Neuronal stem cell (in vitro differentiated cells): ENCODE results near the gene SLC35G2.
"Not testable (repeated sequence)": the region's sequence is repeated elsewhere in the genome, so short reads cannot be mapped to it uniquely, and the experiment has no call there.

Experiments
- DNase-seq: peaks from one replicate; pipeline ENCODE4 v3.0.0-alpha.2; 2013; ENCODE audit warnings: low spot score
- H2AFZ ChIP-seq: one replicate; pipeline ENCODE4 v1.6.1; 2013; ENCODE audit warnings: mild to moderate bottlenecking, low read length, inconsistent platforms
- H2AK5ac ChIP-seq: 2 replicates; pipeline ENCODE4 v1.6.1; 2013; ENCODE audit warnings: low read depth, mild to moderate bottlenecking, inconsistent platforms, low read length, moderate library complexity, mixed read lengths
- H2BK120ac ChIP-seq: 2 replicates; pipeline ENCODE4 v1.6.1; 2013; ENCODE audit warnings: low read depth, mild to moderate bottlenecking, inconsistent platforms, low read length, moderate library complexity, mixed read lengths
- H2BK12ac ChIP-seq: one replicate; pipeline ENCODE4 v1.6.1; 2013; ENCODE audit warnings: low read length, inconsistent platforms
- H2BK15ac ChIP-seq: 2 replicates; pipeline ENCODE4 v1.6.1; 2013; ENCODE audit warnings: mild to moderate bottlenecking, low read length, inconsistent platforms, mixed read lengths
- H2BK5ac ChIP-seq: one replicate; pipeline ENCODE4 v1.6.1; 2013; ENCODE audit warnings: inconsistent platforms, mild to moderate bottlenecking, low read length, moderate library complexity
- H3K14ac ChIP-seq: one replicate; pipeline ENCODE4 v1.6.1; 2013; ENCODE audit warnings: low read length, inconsistent platforms
- H3K18ac ChIP-seq: 2 replicates; pipeline ENCODE4 v1.6.1; 2013; ENCODE audit warnings: low read length, inconsistent platforms
- H3K23ac ChIP-seq: 2 replicates; pipeline ENCODE4 v1.6.1; 2013; ENCODE audit warnings: low read depth, mild to moderate bottlenecking, mixed read lengths, low read length, inconsistent platforms; ENCODE audit not compliant: poor library complexity
- H3K27ac ChIP-seq: replicated peaks from 3 replicates; pipeline ENCODE4 v1.5.1; 2013; ENCODE audit warnings: low read length, inconsistent platforms
- H3K27me3 ChIP-seq, 3 experiments: 2 replicates each; pipeline ENCODE4 v1.6.1; 2013; ENCODE audit warnings: low read length in 3 of 3, mild to moderate bottlenecking in 2 of 3, inconsistent platforms in 1 of 3, low read depth in 1 of 3, mixed read lengths in 1 of 3, moderate library complexity in 1 of 3; ENCODE audit not compliant: control insufficient read depth in 3 of 3, insufficient read depth in 3 of 3
- H3K36me3 ChIP-seq, 2 donors: replicated peaks in 1 of 2; 2 replicates each; pipeline ENCODE4 v1.6.1; 2013; ENCODE audit warnings: low read length in 2 of 2; ENCODE audit not compliant: control insufficient read depth in 2 of 2, insufficient read depth in 2 of 2
- H3K4ac ChIP-seq: 2 replicates; pipeline ENCODE4 v1.6.1; 2013; ENCODE audit warnings: inconsistent platforms, mild to moderate bottlenecking, low read length, moderate library complexity
- H3K4me1 ChIP-seq, 2 donors: 1 replicate in 1 of 2; 2 replicates in 1 of 2; pipeline ENCODE4 v1.6.1; 2013; ENCODE audit warnings: low read length in 2 of 2, low read depth in 1 of 2; ENCODE audit not compliant: control insufficient read depth in 2 of 2, insufficient read depth in 1 of 2
- H3K4me2 ChIP-seq: one replicate; pipeline ENCODE4 v1.6.1; 2013; ENCODE audit warnings: mild to moderate bottlenecking, low read length, inconsistent platforms; ENCODE audit not compliant: insufficient read depth, poor library complexity, severe bottlenecking
- H3K4me3 ChIP-seq, 2 donors: 2 replicates each; pipeline ENCODE4 v1.5.1; 2013; ENCODE audit warnings: low read length in 2 of 2, mild to moderate bottlenecking in 2 of 2, inconsistent platforms in 1 of 2, moderate library complexity in 1 of 2
- H3K79me1 ChIP-seq: one replicate; pipeline ENCODE4 v1.6.1; 2013; ENCODE audit warnings: low read depth, mild to moderate bottlenecking, inconsistent platforms, low read length, moderate library complexity
- H3K9ac ChIP-seq: one replicate; pipeline ENCODE4 v1.6.1; 2013; ENCODE audit warnings: mild to moderate bottlenecking, low read depth, low read length, inconsistent platforms; ENCODE audit not compliant: poor library complexity
- H3K9me3 ChIP-seq, 2 donors: replicated peaks in 1 of 2; 2 replicates each; pipeline versions ENCODE3 to v1.6.1; 2013; ENCODE audit warnings: low read length in 2 of 2, mild to moderate bottlenecking in 2 of 2, inconsistent platforms in 1 of 2, low read depth in 1 of 2, mixed read lengths in 1 of 2, moderate library complexity in 1 of 2; ENCODE audit not compliant: control insufficient read depth in 2 of 2, insufficient read depth in 1 of 2
- H4K8ac ChIP-seq: one replicate; pipeline ENCODE4 v1.6.1; 2013; ENCODE audit warnings: low read depth, mild to moderate bottlenecking, inconsistent platforms, low read length, moderate library complexity
- H4K91ac ChIP-seq: one replicate; pipeline ENCODE4 v1.6.1; 2013; ENCODE audit warnings: low read length, low read depth, mild to moderate bottlenecking, inconsistent platforms; ENCODE audit not compliant: poor library complexity
- WGBS, 2 donors: extraction: QIAGEN DNeasy Blood & Tissue Kit; methylation state at CpG; one replicate each; pipeline ENCODE4 v1.1.7; 2013; ENCODE audit warnings: missing lambda C conversion rate in 2 of 2, mixed read lengths in 1 of 2; ENCODE audit not compliant: insufficient read length in 2 of 2, insufficient replicate concordance in 1 of 2; ENCODE audit errors: extremely low coverage in 2 of 2; 5-methylcytosine and 5-hydroxymethylcytosine counted together

SLC35G2 gene

DNA sequence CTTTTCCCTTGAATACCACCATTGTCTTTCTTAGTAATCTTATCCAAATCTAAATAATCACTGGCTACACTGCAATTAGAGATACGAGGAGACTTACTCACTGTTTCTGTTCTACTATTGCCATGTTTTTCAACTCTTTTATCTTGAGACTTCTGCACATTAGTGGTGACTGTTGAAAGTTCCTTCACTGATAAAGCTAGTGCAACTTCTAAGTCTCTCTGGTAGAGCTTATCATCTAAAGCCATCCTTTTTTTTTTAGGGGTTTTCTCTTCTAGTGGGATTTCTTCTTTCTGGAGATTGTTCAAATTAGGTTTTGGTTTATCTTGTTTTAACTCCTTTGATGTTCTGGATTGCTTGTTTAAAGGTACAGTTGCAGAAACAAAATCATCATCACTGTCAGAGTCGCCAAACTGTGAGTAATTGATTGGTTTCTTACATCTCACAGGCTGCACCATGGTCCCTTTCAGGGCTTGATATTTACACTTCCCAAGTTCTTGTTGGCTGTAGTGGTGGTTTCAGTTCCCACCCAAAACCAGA lies 80.8 kb downstream of the SLC35G2 start:
- H2BK120ac ChIP-seq, result no peak overlapping the region
- H3K79me1 ChIP-seq, result no peaks in the 10 kb centered on the region
- H4K91ac ChIP-seq, result no peak overlapping the region
- H3K4me1 ChIP-seq, result no peaks in the 10 kb centered on the region
- no peak overlapping the region for H2AFZ ChIP-seq
- H3K23ac ChIP-seq, result no peak overlapping the region
- H3K36me3 ChIP-seq, result peaks cover 2 to 8% of the 10 kb centered on the region in 2 donors
- H2BK5ac ChIP-seq, result no peak overlapping the region
- H3K9me3 ChIP-seq, result peaks cover 2 to 21% of the 10 kb centered on the region in 2 donors
- H3K14ac ChIP-seq, result no peak overlapping the region
- H2AK5ac ChIP-seq, result no peak overlapping the region
- H2BK15ac ChIP-seq, result no peak overlapping the region
- H3K4ac ChIP-seq, result no peak overlapping the region
- H3K4me3 ChIP-seq, result no peak overlapping the region
- no peaks in the 10 kb centered on the region for H3K27me3 ChIP-seq
- H2BK12ac ChIP-seq, result no peak overlapping the region
- no CpG with 5 or more reads among the region's 2 CpGs for WGBS, 2 donors
- no peak for DNase-seq
- H3K18ac ChIP-seq, result no peak overlapping the region
- H4K8ac ChIP-seq, result no peak overlapping the region
- no peak overlapping the region for H3K9ac ChIP-seq
- no peak overlapping the region for H3K27ac ChIP-seq
- H3K4me2 ChIP-seq, result no peak overlapping the region

DNA sequence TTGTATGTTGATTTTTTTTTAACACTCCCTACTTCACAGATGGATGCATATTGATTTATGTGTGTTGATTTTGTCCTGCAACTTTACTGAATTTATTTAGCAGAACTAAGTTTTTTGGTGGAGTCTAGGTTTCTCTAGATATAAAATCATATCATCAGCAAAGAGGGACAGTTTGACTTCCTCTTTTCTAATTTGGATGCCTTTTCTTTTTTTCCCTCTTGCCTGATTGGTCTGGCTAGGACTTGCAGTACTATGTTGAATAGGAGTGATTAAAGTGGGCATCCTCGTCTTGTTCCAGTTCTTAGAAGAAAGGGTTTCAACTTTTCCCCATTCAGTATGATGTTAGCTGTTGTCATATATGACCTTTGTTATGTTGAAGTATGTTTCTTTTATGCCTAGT lies 81.8 kb downstream of the SLC35G2 start:
- H3K27ac ChIP-seq, H3K18ac ChIP-seq, H3K23ac ChIP-seq, H4K91ac ChIP-seq, H3K36me3 ChIP-seq, H2BK5ac ChIP-seq, H2BK15ac ChIP-seq, H3K4me1 ChIP-seq, H2AFZ ChIP-seq, H4K8ac ChIP-seq, H3K9ac ChIP-seq, H2AK5ac ChIP-seq, H3K4ac ChIP-seq, H2BK120ac ChIP-seq, H3K27me3 ChIP-seq, H3K14ac ChIP-seq, H3K79me1 ChIP-seq, H3K4me3 ChIP-seq, H3K4me2 ChIP-seq, DNase-seq, H2BK12ac ChIP-seq: not testable (repeated sequence)
- peaks cover 4 to 28% of the 10 kb centered on the region in 2 donors for H3K9me3 ChIP-seq
- no CpG with 5 or more reads among the region's 1 CpG for WGBS, 2 donors

DNA sequence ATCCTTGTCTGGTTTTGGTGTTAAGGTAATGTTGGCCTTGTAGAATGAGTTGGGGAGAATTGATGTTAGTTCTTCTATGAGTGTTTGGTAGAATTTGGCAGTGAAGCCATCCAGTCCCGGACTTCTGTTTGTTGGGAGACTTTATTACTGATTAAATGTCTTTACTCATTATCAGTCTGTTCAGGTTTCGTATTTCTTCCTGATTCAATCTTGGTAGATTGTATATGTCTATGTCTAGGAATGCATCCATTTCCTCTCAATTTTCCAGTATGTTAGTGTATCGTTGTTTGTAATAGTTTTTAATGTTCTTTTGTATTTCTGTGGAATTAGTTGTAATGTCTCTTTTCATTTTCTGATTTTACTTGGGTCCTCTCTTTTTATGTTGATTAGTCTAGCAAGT lies 82.5 kb downstream of the SLC35G2 start:
- DNase-seq, result no peak
- Histone ChIP-seq H3K4me2 (no peak overlapping the region), H4K8ac (no peak overlapping the region), H3K27ac (no peak overlapping the region), H4K91ac (no peak overlapping the region), H2BK5ac (no peak overlapping the region), H2AFZ (no peak overlapping the region), H3K4me3 (no peak overlapping the region), H3K18ac (no peak overlapping the region), H3K9ac (no peak overlapping the region), H3K4ac (no peak overlapping the region), H3K36me3 (peaks cover 2 to 5% of the 10 kb centered on the region in 2 donors), H3K4me1 (no peaks in the 10 kb centered on the region), H3K9me3 (peaks cover 4 to 24% of the 10 kb centered on the region in 2 donors), H2BK12ac (no peak overlapping the region), H3K27me3 (no peaks in the 10 kb centered on the region), H2AK5ac (no peak overlapping the region), H2BK120ac (no peak overlapping the region), H3K79me1 (peaks cover 2% of the 10 kb centered on the region), H2BK15ac (no peak overlapping the region), H3K14ac (no peak overlapping the region), H3K23ac (no peak overlapping the region)
- WGBS, 2 donors, result no CpG with 5 or more reads among the region's 3 CpGs

DNA sequence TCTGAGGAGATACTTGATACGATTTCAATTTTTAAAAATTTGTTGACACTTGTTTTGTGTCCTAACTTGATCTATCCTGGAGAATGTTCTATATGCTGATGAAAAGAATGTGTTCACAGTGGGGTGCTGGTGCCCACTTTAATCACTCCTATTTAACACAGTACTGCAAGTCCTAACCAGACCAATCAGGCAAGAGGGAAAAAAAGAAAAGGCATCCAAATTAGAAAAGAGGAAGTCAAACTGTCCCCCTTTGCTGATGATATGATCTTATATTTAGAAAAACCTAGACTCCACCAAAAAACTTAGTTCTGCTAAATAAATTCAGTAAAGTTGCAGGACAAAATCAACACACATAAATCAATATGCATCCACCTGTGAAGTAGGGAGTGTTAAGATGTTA lies 83.6 kb downstream of the SLC35G2 start:
- not testable (repeated sequence) for H4K8ac ChIP-seq, H2AFZ ChIP-seq, H2BK15ac ChIP-seq, H3K9ac ChIP-seq, H2BK120ac ChIP-seq, H3K4me3 ChIP-seq, H3K4me2 ChIP-seq, H2BK12ac ChIP-seq, DNase-seq, H4K91ac ChIP-seq, H3K27me3 ChIP-seq, H3K23ac ChIP-seq, H3K14ac ChIP-seq, H2AK5ac ChIP-seq, H3K79me1 ChIP-seq, H3K18ac ChIP-seq, H3K36me3 ChIP-seq, H3K27ac ChIP-seq, H3K4me1 ChIP-seq, H3K4ac ChIP-seq, H2BK5ac ChIP-seq
- no CpG with 5 or more reads among the region's 1 CpG for WGBS, 2 donors
- H3K9me3 ChIP-seq, result peaks cover 4 to 31% of the 10 kb centered on the region in 2 donors
